T-helper 1 cell (primary cell): ENCODE measurements around the gene DBX2.
"Not testable (repeated sequence)": the region's sequence is repeated elsewhere in the genome, so short reads cannot be mapped to it uniquely, and the experiment has no call there.

Experiments
- DNase-seq, 5 donors: peaks; one replicate each; pipeline ENCODE4 v3.0.0-alpha.2; 2012 to 2020

Gene DBX2

DNA sequence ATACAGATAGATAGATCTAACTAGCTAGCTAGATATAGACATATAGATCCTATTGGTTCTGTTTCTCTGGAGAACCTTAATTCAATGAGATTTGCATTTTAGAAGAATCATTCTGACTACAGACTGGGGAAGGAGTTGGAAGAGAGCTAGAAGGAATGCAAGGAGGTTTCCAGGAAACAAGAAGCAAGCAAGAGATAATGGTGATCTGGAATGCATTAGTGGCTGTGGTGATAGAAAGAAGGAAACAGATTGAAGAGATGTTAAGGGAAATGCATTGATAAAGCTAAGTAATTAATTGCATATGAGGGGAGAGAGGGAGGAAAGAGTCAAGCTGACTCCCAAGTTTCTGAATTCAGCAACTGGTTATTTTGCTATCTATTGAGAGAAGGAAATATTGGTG, 42.7 kb downstream of the DBX2 start:
- DNase-seq, result no peak

DNA sequence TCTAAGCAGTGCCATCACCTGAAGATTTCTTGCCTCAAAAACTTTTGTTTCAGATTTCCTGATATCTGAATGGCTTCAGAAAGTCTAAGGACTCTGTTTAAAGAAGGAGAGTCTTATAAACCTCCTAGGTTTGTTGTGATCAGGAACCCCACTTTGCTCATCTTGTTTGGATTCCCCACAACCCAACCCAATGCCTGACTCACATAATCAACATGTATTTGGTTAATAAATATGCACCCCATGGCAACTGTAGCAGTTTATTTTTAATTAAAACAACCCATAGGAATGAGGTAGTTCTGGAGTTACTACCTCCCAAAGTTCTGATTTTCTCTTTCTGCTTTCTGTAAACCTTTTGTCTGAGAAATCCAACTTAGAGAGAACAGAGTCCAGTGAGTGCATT, 51.5 kb downstream of the DBX2 start:
- no peak for DNase-seq

GRCh38 chr12:44993161-44993560, 57.7 kb downstream of the DBX2 start:
- DNase-seq, result no peak

GRCh38 chr12:44984863-44985262, 66.0 kb downstream of the DBX2 start:
- DNase-seq, result not testable (repeated sequence)

GRCh38 chr12:44979918-44980317, 71.0 kb downstream of the DBX2 start:
- DNase-seq, result no peak

DNA sequence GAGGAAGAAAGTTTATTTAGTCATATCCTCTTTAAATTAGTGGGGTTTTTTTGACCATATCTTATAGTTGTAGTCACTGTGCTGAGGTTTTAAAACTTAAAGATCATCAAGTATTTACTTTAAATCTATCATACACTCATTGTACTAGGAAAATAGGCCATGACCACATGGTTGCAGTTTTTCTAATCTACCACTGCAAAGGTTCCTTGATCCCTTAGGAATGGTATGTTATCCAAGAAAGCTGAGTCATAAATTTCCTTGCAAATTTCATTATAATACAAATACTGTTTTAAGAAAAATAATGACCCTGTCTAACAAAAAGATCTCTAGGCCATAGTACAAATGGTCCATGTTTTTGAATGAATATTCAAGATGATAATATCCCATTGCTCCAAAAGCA, 74.7 kb downstream of the DBX2 start:
- DNase-seq, result no peak

- DNase-seq, result no peak
These were observed 78.0 kb downstream of the DBX2 start for GRCh38 chr12:44972746-44973421.

GRCh38 chr12:44968965-44969364, 81.9 kb downstream of the DBX2 start:
- peak in 1 of 5 donors; percentile 36 for DNase-seq
